Measurements from ENCODE around the gene MIS12. TPM values are rescaled to one million over a fixed set of nuclear protein-coding genes. Genes with fewer than 3 reads are reported as not detected.

Gene MIS12
- 18.9 TPM for total RNA-seq

DNA sequence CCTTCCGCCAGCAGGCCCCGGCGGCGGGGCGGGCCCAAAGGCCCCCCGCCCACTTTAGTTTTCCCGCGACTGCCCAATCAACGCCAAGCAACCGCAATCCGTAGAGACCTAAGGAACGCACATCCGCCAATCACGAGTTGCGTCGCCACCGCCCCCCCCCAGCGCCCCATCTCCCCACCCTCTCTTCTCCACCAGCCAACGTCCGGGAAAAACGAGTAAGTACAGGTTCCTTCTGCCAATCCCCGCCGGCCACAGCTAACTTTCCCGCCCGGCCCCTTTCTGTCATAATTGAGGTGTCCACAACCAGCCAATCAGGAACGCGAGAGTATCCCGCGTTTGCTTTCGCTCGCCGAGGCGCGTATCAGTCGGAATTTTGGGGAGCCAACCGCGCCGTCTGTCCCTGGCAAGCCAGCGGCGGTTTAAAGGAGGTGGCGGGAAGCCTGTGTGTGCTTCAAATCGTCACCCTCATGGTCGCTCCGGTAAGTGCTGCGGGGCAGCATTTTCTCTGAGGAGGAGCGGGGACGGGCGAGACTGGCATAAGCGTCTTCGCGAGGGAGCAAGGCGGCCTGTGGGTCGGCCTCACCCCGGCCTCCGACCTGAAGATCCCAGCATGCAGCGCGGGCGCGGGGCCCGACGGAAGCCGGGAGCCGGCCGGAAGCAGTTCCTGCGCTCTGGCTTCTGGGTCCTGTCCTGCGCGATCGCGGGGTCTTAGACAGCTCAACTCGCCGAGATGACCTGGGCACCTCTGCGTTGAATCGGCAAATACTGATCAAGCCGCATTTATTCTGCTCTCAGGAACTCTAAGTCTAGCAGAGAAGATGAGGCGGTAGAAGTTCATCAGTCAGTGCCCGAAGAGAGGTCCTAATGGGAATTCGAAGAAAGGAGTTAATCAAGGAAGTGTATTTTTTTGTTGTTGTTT lies at the start of gene MIS12:
Gene MIS12, plus strand, starts transcription at position 361 of the 919 bp plus-strand sequence. CDS start 2,297 bp downstream, outside the sequence.
- peak within 1 kb of the TSS; percentile 99 for H3K4me3 ChIP-seq (ENCODE audit: low read length)
- H3K4me1 ChIP-seq (ENCODE audit: insufficient read depth, low read length) = peaks cover 33% of the 10 kb centered on the region
- H3K27me3 ChIP-seq (ENCODE audit: insufficient read depth, low read length) = no peaks in the 10 kb centered on the region
- no peaks in the 10 kb centered on the region for H3K9me3 ChIP-seq (ENCODE audit: low read depth, low read length)

- Histone ChIP-seq H3K4me3 (ENCODE audit: low read length) (peak overlapping the region; percentile 62), H3K27me3 (ENCODE audit: insufficient read depth, low read length) (no peaks in the 10 kb centered on the region), H3K4me1 (ENCODE audit: insufficient read depth, low read length) (peaks cover 29% of the 10 kb centered on the region), H3K9me3 (ENCODE audit: low read depth, low read length) (no peaks in the 10 kb centered on the region)
These were observed 48.5 kb upstream of the MIS12 start for GRCh38 chr17:5437721-5438317.

DNA sequence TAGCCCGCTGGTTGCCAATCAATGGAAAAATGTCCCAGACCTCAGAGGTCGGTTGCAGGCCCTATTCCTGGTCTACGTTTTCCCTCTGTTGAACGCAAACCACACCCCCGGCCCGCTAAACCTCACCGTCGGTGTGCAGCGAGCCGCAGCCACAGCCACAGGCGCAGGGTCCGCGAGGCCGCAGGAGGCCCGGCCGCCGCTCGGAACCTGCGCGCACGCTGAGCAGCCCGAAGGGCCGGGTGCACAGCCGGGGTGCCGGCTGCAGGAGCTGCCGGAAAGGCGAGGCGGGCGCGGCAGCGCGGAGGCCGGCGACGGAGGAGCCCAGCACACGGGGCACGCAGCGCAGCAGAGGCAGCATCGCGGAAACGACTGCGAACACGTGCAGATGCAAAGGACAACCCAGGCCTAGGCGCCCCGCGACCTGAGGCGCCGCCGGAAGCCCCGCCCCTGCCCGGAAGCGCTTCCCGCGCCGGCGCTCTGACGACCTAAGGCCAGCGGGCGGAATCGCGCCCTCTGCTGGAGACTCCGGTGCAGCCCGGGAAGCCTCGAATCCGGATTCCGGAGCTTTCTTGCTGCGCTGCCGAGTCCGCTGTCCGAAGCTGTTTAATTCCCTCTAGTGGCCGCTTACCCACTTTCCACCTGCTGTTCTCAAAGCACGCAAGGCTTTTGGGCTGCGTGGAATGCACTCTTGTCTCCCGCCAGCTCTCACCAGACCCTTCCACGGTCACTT lies 47.5 kb upstream of the MIS12 start, which contains the start of gene C1QBP:
Gene C1QBP, minus strand, starts transcription at position 440 of the 730 bp plus-strand sequence. Its CDS starts 82 bp downstream, at position 358.
- Histone ChIP-seq H3K4me3 (ENCODE audit: low read length) (peak within 1 kb of the TSS; percentile 62), H3K9me3 (ENCODE audit: low read depth, low read length) (no peaks in the 10 kb centered on the region), H3K4me1 (ENCODE audit: insufficient read depth, low read length) (peaks cover 29% of the 10 kb centered on the region), H3K27me3 (ENCODE audit: insufficient read depth, low read length) (no peaks in the 10 kb centered on the region)

DNA sequence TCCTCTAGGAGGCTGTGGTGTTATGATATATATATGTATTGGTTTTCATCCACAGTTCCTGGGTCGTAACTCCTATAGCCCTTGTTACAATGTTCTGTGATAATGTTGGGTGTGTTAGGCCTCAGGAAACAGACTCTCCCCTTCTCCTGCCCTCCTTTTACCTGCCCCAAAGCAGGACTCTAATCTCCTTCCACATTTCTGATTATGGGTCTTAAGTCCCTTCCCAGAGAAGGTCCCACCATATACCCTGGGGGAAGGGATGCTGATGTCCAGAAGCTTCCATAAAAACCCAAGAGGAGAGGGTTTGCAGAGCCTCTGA lies 47.0 kb upstream of the MIS12 start:
- Histone ChIP-seq H3K4me1 (ENCODE audit: insufficient read depth, low read length) (peaks cover 29% of the 10 kb centered on the region), H3K27me3 (ENCODE audit: insufficient read depth, low read length) (no peaks in the 10 kb centered on the region), H3K9me3 (ENCODE audit: low read depth, low read length) (no peaks in the 10 kb centered on the region), H3K4me3 (ENCODE audit: low read length) (peak overlapping the region; percentile 62)

- Histone ChIP-seq H3K9me3 (ENCODE audit: low read depth, low read length) (no peaks in the 10 kb centered on the region), H3K4me1 (ENCODE audit: insufficient read depth, low read length) (peaks cover 10% of the 10 kb centered on the region), H3K4me3 (ENCODE audit: low read length) (no peak overlapping the region), H3K27me3 (ENCODE audit: insufficient read depth, low read length) (no peaks in the 10 kb centered on the region)
These were observed 42.6 kb upstream of the MIS12 start for GRCh38 chr17:5443728-5444127.

GRCh38 chr17:5444209-5444608 lies 42.2 kb upstream of the MIS12 start:
- no peak overlapping the region for H3K4me3 ChIP-seq (ENCODE audit: low read length)
- no peaks in the 10 kb centered on the region for H3K9me3 ChIP-seq (ENCODE audit: low read depth, low read length)
- H3K4me1 ChIP-seq (ENCODE audit: insufficient read depth, low read length) = peaks cover 9% of the 10 kb centered on the region
- no peaks in the 10 kb centered on the region for H3K27me3 ChIP-seq (ENCODE audit: insufficient read depth, low read length)

GRCh38 chr17:5446786-5447185 lies 39.6 kb upstream of the MIS12 start:
- no peaks in the 10 kb centered on the region for H3K9me3 ChIP-seq (ENCODE audit: low read depth, low read length)
- no peaks in the 10 kb centered on the region for H3K27me3 ChIP-seq (ENCODE audit: insufficient read depth, low read length)
- no peaks in the 10 kb centered on the region for H3K4me1 ChIP-seq (ENCODE audit: insufficient read depth, low read length)
- no peak overlapping the region for H3K4me3 ChIP-seq (ENCODE audit: low read length)

DNA sequence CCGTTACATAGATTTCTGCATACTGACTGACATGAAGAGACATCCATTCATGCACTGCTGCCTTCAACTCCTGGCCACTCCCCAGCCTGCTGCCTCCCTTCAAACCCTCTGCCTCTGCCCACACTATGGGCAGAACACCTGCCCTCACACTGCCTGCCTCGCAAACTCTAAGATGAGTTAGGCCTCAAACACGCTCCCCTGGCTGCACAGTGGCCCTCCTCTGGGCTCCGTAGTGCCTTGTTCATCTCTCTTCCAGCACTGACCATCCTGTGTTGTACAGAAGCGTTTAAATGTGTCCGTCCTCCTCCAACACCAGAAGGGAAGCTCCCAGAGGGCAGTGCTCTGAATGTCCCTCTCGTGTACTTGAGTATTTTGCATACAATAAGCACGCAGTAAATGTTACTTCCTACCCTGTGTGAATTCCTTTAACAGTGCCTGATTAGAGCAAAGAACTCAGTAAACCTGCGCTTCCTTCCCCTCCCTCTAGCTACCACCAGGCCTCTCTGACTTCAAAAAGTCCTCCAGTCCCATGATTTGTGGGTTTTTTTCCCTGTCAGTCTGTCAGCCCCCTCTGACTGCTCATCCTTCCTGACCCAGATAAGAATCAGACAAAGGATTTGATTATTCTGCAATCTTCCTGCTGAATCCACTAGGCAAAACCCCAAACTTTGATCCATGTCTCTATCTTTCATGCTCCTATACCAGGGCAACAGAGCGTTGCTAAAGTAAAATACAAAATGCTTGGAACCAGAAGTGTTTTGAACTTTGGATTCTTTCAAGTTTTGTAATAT lies 21.5 kb upstream of the MIS12 start:
- Histone ChIP-seq H3K4me3 (ENCODE audit: low read length) (no peak overlapping the region), H3K4me1 (ENCODE audit: insufficient read depth, low read length) (peaks cover 39% of the 10 kb centered on the region), H3K27me3 (ENCODE audit: insufficient read depth, low read length) (no peaks in the 10 kb centered on the region), H3K9me3 (ENCODE audit: low read depth, low read length) (no peaks in the 10 kb centered on the region)

GRCh38 chr17:5466295-5466694 lies 20.1 kb upstream of the MIS12 start:
- Histone ChIP-seq H3K4me1 (ENCODE audit: insufficient read depth, low read length) (peaks cover 39% of the 10 kb centered on the region), H3K4me3 (ENCODE audit: low read length) (no peak overlapping the region), H3K9me3 (ENCODE audit: low read depth, low read length) (no peaks in the 10 kb centered on the region), H3K27me3 (ENCODE audit: insufficient read depth, low read length) (no peaks in the 10 kb centered on the region)

DNA sequence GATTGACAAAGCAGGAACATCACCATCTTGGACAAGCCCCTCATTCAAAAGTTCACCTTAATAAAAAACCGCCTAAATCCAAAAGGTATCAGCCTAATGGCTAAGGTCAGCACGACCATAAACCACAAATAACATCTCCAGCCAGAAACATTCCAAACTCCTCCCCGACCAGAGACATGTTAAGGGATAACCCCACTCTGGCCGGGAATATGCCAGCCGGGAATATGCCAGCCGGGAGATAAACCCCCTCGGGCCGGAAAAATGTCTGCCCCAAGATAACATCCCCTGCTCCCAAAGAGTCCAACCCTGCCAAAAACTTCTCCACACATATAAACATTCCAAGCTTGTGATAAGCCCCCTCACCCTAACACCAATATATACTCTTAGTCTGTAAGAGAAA lies 18.9 kb upstream of the MIS12 start:
- peak overlapping the region; percentile 61 for H3K4me3 ChIP-seq (ENCODE audit: low read length)

GRCh38 chr17:5468075-5468473 lies 18.3 kb upstream of the MIS12 start:
- H3K4me3 ChIP-seq (ENCODE audit: low read length) = peak overlapping the region; percentile 61
- H3K9me3 ChIP-seq (ENCODE audit: low read depth, low read length) = no peaks in the 10 kb centered on the region
- peaks cover 27% of the 10 kb centered on the region for H3K4me1 ChIP-seq (ENCODE audit: insufficient read depth, low read length)
- no peaks in the 10 kb centered on the region for H3K27me3 ChIP-seq (ENCODE audit: insufficient read depth, low read length)

More for the DNA sequence above, 18.9 kb upstream of the MIS12 start:
- Histone ChIP-seq H3K4me1 (ENCODE audit: insufficient read depth, low read length) (peaks cover 34% of the 10 kb centered on the region), H3K9me3 (ENCODE audit: low read depth, low read length) (no peaks in the 10 kb centered on the region), H3K27me3 (ENCODE audit: insufficient read depth, low read length) (no peaks in the 10 kb centered on the region)

DNA sequence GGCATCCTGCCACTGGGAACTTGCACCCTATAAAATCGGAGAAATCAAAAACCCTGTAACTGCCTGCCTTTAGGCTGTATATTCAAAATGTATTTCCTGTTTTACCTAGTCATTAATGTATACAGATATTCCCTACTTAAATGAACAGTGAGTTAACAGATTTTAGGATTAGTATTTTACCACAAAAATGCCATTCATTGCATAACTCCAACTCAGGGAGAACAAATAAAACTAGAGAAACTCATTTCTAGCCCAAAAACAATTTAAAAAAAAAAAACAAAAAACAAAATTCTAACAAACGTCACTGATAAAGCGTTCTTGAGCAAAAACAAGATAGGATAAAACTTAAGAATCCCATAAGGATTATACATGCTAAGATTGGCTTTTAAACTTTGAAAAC lies 13.9 kb upstream of the MIS12 start:
- Histone ChIP-seq H3K9me3 (ENCODE audit: low read depth, low read length) (no peaks in the 10 kb centered on the region), H3K4me3 (ENCODE audit: low read length) (no peak overlapping the region), H3K4me1 (ENCODE audit: insufficient read depth, low read length) (peaks cover 13% of the 10 kb centered on the region)

DNA sequence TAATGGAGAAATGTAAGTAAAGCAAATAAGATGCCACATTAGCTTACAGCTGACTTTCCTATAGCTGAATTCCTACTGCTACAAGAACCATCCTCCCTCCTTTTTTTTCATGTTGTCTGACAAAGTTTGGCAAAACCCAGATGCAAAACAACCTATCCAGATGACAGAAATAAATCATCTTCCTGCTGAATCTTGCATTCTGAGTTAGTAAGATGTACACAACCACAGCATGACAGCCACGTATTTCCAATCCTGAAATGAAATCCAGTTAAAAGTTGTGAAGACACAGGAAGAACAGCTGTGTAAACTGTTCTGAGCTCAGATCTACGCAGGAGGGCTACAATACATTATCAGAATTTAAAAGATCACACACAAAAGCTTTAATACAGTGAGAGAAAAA lies 12.5 kb upstream of the MIS12 start:
- Histone ChIP-seq H3K9me3 (ENCODE audit: low read depth, low read length) (no peaks in the 10 kb centered on the region), H3K27me3 (ENCODE audit: insufficient read depth, low read length) (no peaks in the 10 kb centered on the region), H3K4me1 (ENCODE audit: insufficient read depth, low read length) (peaks cover 5% of the 10 kb centered on the region), H3K4me3 (ENCODE audit: low read length) (no peak overlapping the region)

More for the DNA sequence above, 13.9 kb upstream of the MIS12 start:
- no peaks in the 10 kb centered on the region for H3K27me3 ChIP-seq (ENCODE audit: insufficient read depth, low read length)

DNA sequence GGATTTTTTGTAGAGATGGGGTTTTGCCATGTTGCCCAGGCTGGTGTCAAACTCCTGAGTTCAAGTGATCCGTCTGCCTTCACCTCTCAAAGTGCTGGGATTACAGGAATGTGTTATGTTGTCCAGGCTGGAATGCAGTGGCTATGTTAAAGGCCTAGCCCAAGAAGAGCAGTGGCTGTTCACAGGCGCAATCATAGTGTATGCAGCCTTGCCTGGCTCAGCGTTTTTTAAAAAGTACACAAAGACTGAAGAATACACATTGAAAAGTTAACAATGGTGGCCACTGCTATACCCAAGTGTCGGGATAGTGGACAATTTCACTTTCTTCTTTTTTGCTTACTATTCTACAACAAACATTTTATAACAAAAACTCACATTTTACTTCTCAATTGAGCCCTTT lies 7.4 kb upstream of the MIS12 start:
- Histone ChIP-seq H3K9me3 (ENCODE audit: low read depth, low read length) (no peaks in the 10 kb centered on the region), H3K27me3 (ENCODE audit: insufficient read depth, low read length) (no peaks in the 10 kb centered on the region), H3K4me1 (ENCODE audit: insufficient read depth, low read length) (peaks cover 8% of the 10 kb centered on the region), H3K4me3 (ENCODE audit: low read length) (no peak overlapping the region)
